Gastroesophageal sphincter (tissue), 3 donors: ENCODE measurements around the gene MMP24.

Experiments used
- EP300 ChIP-seq: sonication (generic); formaldehyde crosslinking; IDR thresholded peaks from one replicate; pipeline ENCODE4 v1.6.1; 2017; ENCODE audit warnings: antibody characterized with exemption, mild to moderate bottlenecking
- POLR2A ChIP-seq, 2 donors: fragments of 450-650 bp; IDR thresholded peaks; one replicate each; pipeline ENCODE4 v1.6.1; 2017; ENCODE audit warnings: antibody characterized with exemption in 2 of 2, mild to moderate bottlenecking in 2 of 2, moderate library complexity in 1 of 2
- POLR2AphosphoS5 ChIP-seq: sonication (generic); formaldehyde crosslinking; IDR thresholded peaks from one replicate; pipeline ENCODE4 v1.6.1; 2017; ENCODE audit warnings: antibody characterized with exemption
- TF ChIP-seq, protein P1 (sequence below), 4 experiments: fragments of 200-600 bp in 2 of 4; fragments of 450-650 bp in 2 of 4; sonication (generic) in 1 of 4; IDR thresholded peaks; one replicate each; pipeline ENCODE4 v1.5.1; 2017 to 2019; ENCODE audit warnings: antibody characterized with exemption in 4 of 4, mild to moderate bottlenecking in 2 of 4, moderate library complexity in 2 of 4

DNA sequence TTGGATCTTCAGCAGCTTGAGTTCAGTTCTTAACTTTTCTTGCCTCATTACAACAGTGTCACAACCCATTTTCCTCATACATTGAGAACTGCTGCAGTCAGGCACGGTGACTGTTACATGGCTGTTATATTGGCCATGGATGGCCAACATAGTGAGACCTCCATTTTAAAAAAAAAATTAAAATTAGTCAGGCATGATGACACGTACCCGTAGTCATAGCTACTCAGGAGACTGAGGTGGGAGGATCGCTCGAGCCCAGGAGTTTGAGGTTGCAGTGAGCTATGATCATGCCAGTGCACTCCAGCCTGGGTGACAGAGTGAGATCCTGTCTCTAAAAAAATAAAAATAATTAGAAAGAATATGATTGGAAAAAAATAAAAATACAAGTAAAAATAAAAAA, 9.9 kb upstream of the MMP24 start:
- no peak for TF ChIP-seq POLR2AphosphoS5
- TF ChIP-seq, protein P1, sequence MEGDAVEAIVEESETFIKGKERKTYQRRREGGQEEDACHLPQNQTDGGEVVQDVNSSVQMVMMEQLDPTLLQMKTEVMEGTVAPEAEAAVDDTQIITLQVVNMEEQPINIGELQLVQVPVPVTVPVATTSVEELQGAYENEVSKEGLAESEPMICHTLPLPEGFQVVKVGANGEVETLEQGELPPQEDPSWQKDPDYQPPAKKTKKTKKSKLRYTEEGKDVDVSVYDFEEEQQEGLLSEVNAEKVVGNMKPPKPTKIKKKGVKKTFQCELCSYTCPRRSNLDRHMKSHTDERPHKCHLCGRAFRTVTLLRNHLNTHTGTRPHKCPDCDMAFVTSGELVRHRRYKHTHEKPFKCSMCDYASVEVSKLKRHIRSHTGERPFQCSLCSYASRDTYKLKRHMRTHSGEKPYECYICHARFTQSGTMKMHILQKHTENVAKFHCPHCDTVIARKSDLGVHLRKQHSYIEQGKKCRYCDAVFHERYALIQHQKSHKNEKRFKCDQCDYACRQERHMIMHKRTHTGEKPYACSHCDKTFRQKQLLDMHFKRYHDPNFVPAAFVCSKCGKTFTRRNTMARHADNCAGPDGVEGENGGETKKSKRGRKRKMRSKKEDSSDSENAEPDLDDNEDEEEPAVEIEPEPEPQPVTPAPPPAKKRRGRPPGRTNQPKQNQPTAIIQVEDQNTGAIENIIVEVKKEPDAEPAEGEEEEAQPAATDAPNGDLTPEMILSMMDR (IDR thresholded peaks at IDR 0.05), result no peak
- no peak for TF ChIP-seq POLR2A (IDR thresholded peaks at IDR 0.05)
- no peak for TF ChIP-seq EP300
